Measurements from ENCODE around the gene FSTL3.
"Not testable (repeated sequence)": the region's sequence is repeated elsewhere in the genome, so short reads cannot be mapped to it uniquely, and the experiment has no call there.

Gene FSTL3

GRCh38 chr19:711254-711653, 35.1 kb downstream of the FSTL3 start:
- DNase-seq (ENCODE audit: low read depth), result no peak

GRCh38 chr19:715347-715746, 39.2 kb downstream of the FSTL3 start:
- no peak for DNase-seq (ENCODE audit: low read depth)

GRCh38 chr19:718251-718951, 42.2 kb downstream of the FSTL3 start:
- no peak for DNase-seq (ENCODE audit: low read depth)

GRCh38 chr19:718991-719512, 42.9 kb downstream of the FSTL3 start:
- DNase-seq (ENCODE audit: low read depth), result no peak

- DNase-seq (ENCODE audit: low read depth), result no peak
These were observed 43.6 kb downstream of the FSTL3 start for GRCh38 chr19:719636-720344.

GRCh38 chr19:720345-721160, 44.4 kb downstream of the FSTL3 start:
- DNase-seq (ENCODE audit: low read depth), result no peak

GRCh38 chr19:722553-723101, 46.4 kb downstream of the FSTL3 start:
- no peak for DNase-seq (ENCODE audit: low read depth)

GRCh38 chr19:723247-723646, 47.1 kb downstream of the FSTL3 start:
- no peak for DNase-seq (ENCODE audit: low read depth)

- DNase-seq (ENCODE audit: low read depth), result no peak
These were observed 47.5 kb downstream of the FSTL3 start for GRCh38 chr19:723714-724113.

- DNase-seq (ENCODE audit: low read depth), result no peak
These were observed 49.4 kb downstream of the FSTL3 start for GRCh38 chr19:725461-726089.

GRCh38 chr19:726993-727956, 51.1 kb downstream of the FSTL3 start:
- DNase-seq (ENCODE audit: low read depth), result no peak

- no peak for DNase-seq (ENCODE audit: low read depth)
These were observed 51.8 kb downstream of the FSTL3 start for GRCh38 chr19:728011-728410.

GRCh38 chr19:729564-729963, 53.4 kb downstream of the FSTL3 start:
- DNase-seq (ENCODE audit: low read depth), result not testable (repeated sequence)

- DNase-seq (ENCODE audit: low read depth), result no peak
These were observed 53.9 kb downstream of the FSTL3 start for GRCh38 chr19:729965-730668.

- DNase-seq (ENCODE audit: low read depth), result no peak
These were observed 54.8 kb downstream of the FSTL3 start for GRCh38 chr19:731000-731399.

- DNase-seq (ENCODE audit: low read depth), result no peak
These were observed 56.2 kb downstream of the FSTL3 start for GRCh38 chr19:732148-733069.
